Measurements from ENCODE around the gene XXYLT1.

XXYLT1 gene

DNA sequence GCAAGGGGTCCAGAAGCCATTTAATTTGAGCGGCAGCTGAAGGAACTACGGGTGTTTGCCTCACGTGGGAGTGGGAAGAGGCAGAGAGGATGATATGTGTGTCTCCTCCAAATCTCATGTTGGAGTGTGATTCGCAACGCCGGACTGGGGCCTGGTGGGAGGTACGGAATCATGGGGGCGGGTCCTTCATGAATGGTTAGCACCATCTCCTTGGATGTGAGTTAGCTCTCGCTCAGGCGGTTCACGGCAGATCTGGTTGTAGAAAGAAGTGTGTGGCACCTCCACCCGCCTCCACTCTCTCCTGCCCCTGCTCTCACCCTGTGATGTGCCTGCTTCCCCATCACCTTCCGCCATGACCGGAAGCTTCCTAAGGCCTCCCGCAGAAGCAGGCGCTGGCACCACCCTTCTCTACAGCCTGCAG, 25.4 kb downstream of the XXYLT1 start:
- no peak for TF ChIP-seq CTCF (IDR thresholded peaks at IDR 0.05; ENCODE audit: low read length)
- TF ChIP-seq EZH2 (IDR thresholded peaks at IDR 0.05; ENCODE audit: borderline replicate concordance, low read length): no peak
- no peaks in the 10 kb centered on the region; the same call in 1 of the 2 replicates for H3K36me3 ChIP-seq (ENCODE audit: insufficient read depth, low read length)
- H3K9ac ChIP-seq (ENCODE audit: low read length): no peak overlapping the region
- H3K4me2 ChIP-seq (ENCODE audit: low read length): no peak overlapping the region
- no peaks in the 10 kb centered on the region for H3K9me2 ChIP-seq (ENCODE audit: low read depth, low read length)
- H3K27ac ChIP-seq (ENCODE audit: low read depth, low read length, poor library complexity, severe bottlenecking): no peak overlapping the region
- H3F3A ChIP-seq (ENCODE audit: insufficient read depth, low read length): no peaks in the 10 kb centered on the region
- H3K4me1 ChIP-seq (ENCODE audit: insufficient read depth, low read length, severe bottlenecking): no peaks in the 10 kb centered on the region
- no peaks in the 10 kb centered on the region for H3K79me2 ChIP-seq (ENCODE audit: insufficient read depth, low read length)
- H3K27me3 ChIP-seq (ENCODE audit: insufficient read depth, low read length): peaks cover 6% of the 10 kb centered on the region; the same call in 1 of the 2 replicates
- no peaks in the 10 kb centered on the region for H4K20me1 ChIP-seq (ENCODE audit: insufficient read depth, low read length)
- no peak overlapping the region for H3K4me3 ChIP-seq (ENCODE audit: low read depth, low read length, poor library complexity, severe bottlenecking)
- H3K9me3 ChIP-seq (ENCODE audit: low read length): peaks cover 2% of the 10 kb centered on the region; the same call in 1 of the 2 replicates
- no peak overlapping the region for H2AFZ ChIP-seq (ENCODE audit: low read length)

DNA sequence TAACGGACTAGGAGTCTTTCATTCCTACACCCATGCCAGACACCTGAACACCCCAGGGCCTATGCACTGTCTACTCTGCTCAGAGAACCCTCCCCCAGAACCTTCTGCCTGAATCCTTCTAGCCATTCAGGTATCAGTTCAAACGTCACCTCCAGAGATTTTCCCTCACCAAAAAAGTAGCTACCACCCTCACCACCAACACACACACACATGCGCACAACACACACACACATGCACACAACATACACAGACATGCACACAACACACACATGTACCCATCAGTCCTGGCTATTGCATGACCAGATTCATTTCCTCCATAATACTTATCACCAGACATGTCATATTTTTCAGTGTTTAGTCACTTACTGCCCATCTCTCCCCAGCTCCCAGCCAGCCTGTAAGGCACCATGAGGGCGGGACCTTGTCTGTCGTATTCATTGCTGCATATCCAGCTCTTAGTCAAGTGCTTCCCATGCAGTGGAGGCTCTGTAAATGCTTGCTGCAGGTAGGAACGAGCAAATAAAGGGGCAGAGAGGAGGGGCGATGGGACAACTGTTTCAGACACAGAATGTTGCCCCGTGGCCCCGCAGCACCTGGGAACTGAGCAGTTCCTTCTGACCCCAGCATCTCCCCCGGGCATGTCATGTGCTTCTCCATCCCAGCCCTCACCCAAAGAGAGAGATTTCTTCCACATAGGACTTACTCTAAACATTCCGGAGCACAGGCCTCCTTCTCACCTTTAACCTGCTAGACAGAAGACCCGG, 29.2 kb downstream of the XXYLT1 start:
- H3K79me2 ChIP-seq (ENCODE audit: insufficient read depth, low read length): no peaks in the 10 kb centered on the region

DNA sequence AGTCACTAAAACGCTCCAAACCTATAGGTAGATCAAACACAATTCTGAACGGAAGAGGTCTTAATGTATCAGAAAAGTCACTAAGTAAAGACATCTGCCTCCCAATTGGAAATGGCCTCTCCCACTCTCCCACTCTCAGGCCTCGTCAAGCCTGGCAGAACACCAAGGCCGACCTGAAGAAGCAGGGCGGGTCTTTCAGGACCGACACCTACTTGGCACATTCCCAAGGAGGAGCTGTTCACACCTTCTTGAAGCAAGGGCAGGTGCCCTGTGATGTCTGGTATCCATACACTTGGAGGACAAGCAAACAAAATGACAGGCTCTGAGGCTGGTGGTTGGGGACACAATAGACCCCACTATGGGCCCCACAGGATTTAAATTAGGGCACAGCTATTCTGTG, 30.0 kb downstream of the XXYLT1 start:
- no peaks in the 10 kb centered on the region for H4K20me1 ChIP-seq (ENCODE audit: insufficient read depth, low read length)
- H3F3A ChIP-seq (ENCODE audit: insufficient read depth, low read length): no peaks in the 10 kb centered on the region
- no peaks in the 10 kb centered on the region; the same call in 1 of the 2 replicates for H3K36me3 ChIP-seq (ENCODE audit: insufficient read depth, low read length)
- no peak for TF ChIP-seq CTCF (IDR thresholded peaks at IDR 0.05; ENCODE audit: low read length)
- TF ChIP-seq EZH2 (IDR thresholded peaks at IDR 0.05; ENCODE audit: borderline replicate concordance, low read length): no peak
- H3K9me2 ChIP-seq (ENCODE audit: low read depth, low read length): no peaks in the 10 kb centered on the region
- no peak overlapping the region for H3K4me2 ChIP-seq (ENCODE audit: low read length)
- H2AFZ ChIP-seq (ENCODE audit: low read length): no peak overlapping the region
- H3K27me3 ChIP-seq (ENCODE audit: insufficient read depth, low read length): no peaks in the 10 kb centered on the region
- no peak overlapping the region for H3K9ac ChIP-seq (ENCODE audit: low read length)
- H3K27ac ChIP-seq (ENCODE audit: low read depth, low read length, poor library complexity, severe bottlenecking): no peak overlapping the region
- no peak overlapping the region for H3K4me3 ChIP-seq (ENCODE audit: low read depth, low read length, poor library complexity, severe bottlenecking)
- H3K9me3 ChIP-seq (ENCODE audit: low read length): no peaks in the 10 kb centered on the region
- no peaks in the 10 kb centered on the region for H3K79me2 ChIP-seq (ENCODE audit: insufficient read depth, low read length)
- H3K4me1 ChIP-seq (ENCODE audit: insufficient read depth, low read length, severe bottlenecking): no peaks in the 10 kb centered on the region

More for the DNA sequence above, 29.2 kb downstream of the XXYLT1 start:
- no peak for TF ChIP-seq CTCF (IDR thresholded peaks at IDR 0.05; ENCODE audit: low read length)
- TF ChIP-seq EZH2 (IDR thresholded peaks at IDR 0.05; ENCODE audit: borderline replicate concordance, low read length): no peak
- Histone ChIP-seq H3K9me2 (ENCODE audit: low read depth, low read length) (no peaks in the 10 kb centered on the region), H4K20me1 (ENCODE audit: insufficient read depth, low read length) (no peaks in the 10 kb centered on the region), H3K9me3 (ENCODE audit: low read length) (no peaks in the 10 kb centered on the region), H3K4me3 (ENCODE audit: low read depth, low read length, poor library complexity, severe bottlenecking) (no peak overlapping the region), H3K4me1 (ENCODE audit: insufficient read depth, low read length, severe bottlenecking) (no peaks in the 10 kb centered on the region), H3K27me3 (ENCODE audit: insufficient read depth, low read length) (no peaks in the 10 kb centered on the region), H3K9ac (ENCODE audit: low read length) (no peak overlapping the region), H3K27ac (ENCODE audit: low read depth, low read length, poor library complexity, severe bottlenecking) (no peak overlapping the region), H3F3A (ENCODE audit: insufficient read depth, low read length) (no peaks in the 10 kb centered on the region), H3K4me2 (ENCODE audit: low read length) (no peak overlapping the region), H2AFZ (ENCODE audit: low read length) (no peak overlapping the region), H3K36me3 (ENCODE audit: insufficient read depth, low read length) (no peaks in the 10 kb centered on the region; the same call in 1 of the 2 replicates)
